Tibial nerve (tissue), 4 donors: ENCODE measurements around the gene SECTM1. TPM values are rescaled to one million over a fixed set of nuclear protein-coding genes. Genes with fewer than 3 reads are reported as not detected.

Experiments used
- DNase-seq, 2 donors: peaks; one replicate each; pipeline ENCODE4 v3.0.0-alpha.2; 2019; ENCODE audit warnings: low spot score in 2 of 2
- H3K27ac ChIP-seq, 4 donors: fragments of 200-600 bp; sonication (generic) in 3 of 4; one replicate each; pipeline ENCODE4 v1.5.1; 2017 to 2019; ENCODE audit warnings: mild to moderate bottlenecking in 1 of 4
- H3K27me3 ChIP-seq, 2 donors: fragments of 200-600 bp; sonication (generic) in 1 of 2; one replicate each; pipeline versions ENCODE4 v1.5.1 to v1.6.0; 2017 to 2019
- H3K36me3 ChIP-seq, 3 donors: fragments of 200-600 bp; sonication (generic); one replicate each; pipeline ENCODE4 v1.5.1; 2018 to 2019
- H3K4me1 ChIP-seq, 4 donors: fragments of 200-600 bp; sonication (generic) in 3 of 4; one replicate each; pipeline ENCODE4 v1.5.1; 2017 to 2019
- H3K4me3 ChIP-seq, 4 donors: fragments of 200-600 bp; sonication (generic) in 3 of 4; one replicate each; pipeline ENCODE4 v1.5.1; 2017 to 2019; ENCODE audit warnings: mild to moderate bottlenecking in 1 of 4, moderate library complexity in 1 of 4
- H3K9me3 ChIP-seq, 4 donors: fragments of 200-600 bp; sonication (generic) in 3 of 4; one replicate each; pipeline ENCODE4 v1.5.1; 2017 to 2019
- CTCF ChIP-seq, 5 experiments: fragments of 200-600 bp in 3 of 5; fragments of 450-650 bp in 2 of 5; sonication (generic) in 3 of 5; IDR thresholded peaks; one replicate each; pipeline ENCODE4 v1.5.1; 2016 to 2019; ENCODE audit warnings: antibody characterized with exemption in 5 of 5, mild to moderate bottlenecking in 3 of 5, moderate library complexity in 2 of 5
- EP300 ChIP-seq, 2 donors: sonication (generic); formaldehyde crosslinking; IDR thresholded peaks; one replicate each; pipeline ENCODE4 v1.6.1; 2017; ENCODE audit warnings: antibody characterized with exemption in 2 of 2, mild to moderate bottlenecking in 1 of 2
- POLR2A ChIP-seq, 2 donors: fragments of 450-650 bp; IDR thresholded peaks; one replicate each; pipeline ENCODE4 v1.6.1; 2017; ENCODE audit warnings: antibody characterized with exemption in 2 of 2, mild to moderate bottlenecking in 2 of 2, moderate library complexity in 2 of 2
- WGBS, 2 donors: methylation state at CpG; one replicate each; pipeline ENCODE4 v1.1.5; 2018; 5-methylcytosine and 5-hydroxymethylcytosine counted together
- total RNA-seq, 4 donors: library from RNA; depleted of rRNA; stranded (reverse); fragments of >200 nt; gene quantifications; one replicate each; pipeline ENCODE4 v1.1.0, GENCODE V29; 2016

Gene SECTM1
- total RNA-seq, 4 donors from 2014 or later: 6.9 to 12.6 (median 11.3) TPM

- peaks cover 0 to 38% (median 16%) of the 10 kb centered on the region in 4 donors for H3K4me1 ChIP-seq
- DNase-seq: no peak
- no peak for TF ChIP-seq POLR2A (IDR thresholded peaks at IDR 0.05)
- no peak overlapping the region for H3K27ac ChIP-seq
- 80 to 82% methylated on average over 9 of the region's 9 CpGs for WGBS, 2 donors
- H3K27me3 ChIP-seq: no peaks in the 10 kb centered on the region
- no peak overlapping the region for H3K4me3 ChIP-seq
- H3K36me3 ChIP-seq: peaks cover 0 to 21% (median 0%) of the 10 kb centered on the region in 3 donors
- no peaks in the 10 kb centered on the region for H3K9me3 ChIP-seq
Measured at GRCh38 chr17:82278308-82278707, 55.3 kb downstream of the SECTM1 start.

- peaks cover 0 to 21% (median 0%) of the 10 kb centered on the region in 3 donors for H3K36me3 ChIP-seq
- TF ChIP-seq EP300 (IDR thresholded peaks at IDR 0.05) (no peak), POLR2A (IDR thresholded peaks at IDR 0.05) (no peak), CTCF (IDR thresholded peaks at IDR 0.05) (no peak)
- DNase-seq: no peak
- H3K4me1 ChIP-seq: peaks cover 0 to 33% (median 12%) of the 10 kb centered on the region in 4 donors
- no peaks in the 10 kb centered on the region for H3K9me3 ChIP-seq
- H3K27me3 ChIP-seq: no peaks in the 10 kb centered on the region
- no peak overlapping the region for H3K4me3 ChIP-seq
- WGBS, 2 donors: 77 to 87% methylated on average over 12 of the region's 12 CpGs
- H3K27ac ChIP-seq: no peak overlapping the region
Measured at GRCh38 chr17:82277851-82278250, 55.7 kb downstream of the SECTM1 start.

GRCh38 chr17:82276938-82277337 lies 56.6 kb downstream of the SECTM1 start:
- 78 to 86% methylated on average over 5 of the region's 5 CpGs for WGBS, 2 donors
- Histone ChIP-seq H3K4me1 (peaks cover 0 to 32% (median 14%) of the 10 kb centered on the region in 4 donors), H3K27me3 (no peaks in the 10 kb centered on the region), H3K4me3 (no peak overlapping the region), H3K27ac (no peak overlapping the region), H3K9me3 (no peaks in the 10 kb centered on the region), H3K36me3 (peaks cover 0 to 22% (median 3%) of the 10 kb centered on the region in 3 donors)
- DNase-seq: no peak
- TF ChIP-seq EP300 (IDR thresholded peaks at IDR 0.05) (no peak), POLR2A (IDR thresholded peaks at IDR 0.05) (no peak), CTCF (IDR thresholded peaks at IDR 0.05) (no peak)

- DNase-seq: no peak
- WGBS, 2 donors: 93 to 95% methylated on average over 14 of the region's 14 CpGs
- TF ChIP-seq CTCF (IDR thresholded peaks at IDR 0.05): no peak
- no peak for TF ChIP-seq EP300 (IDR thresholded peaks at IDR 0.05)
- no peak for TF ChIP-seq POLR2A (IDR thresholded peaks at IDR 0.05)
- H3K27me3 ChIP-seq: no peaks in the 10 kb centered on the region
- peak overlapping the region in 1 of 4 donors; percentile 94 for H3K27ac ChIP-seq
- H3K4me1 ChIP-seq: peaks cover 0 to 39% (median 28%) of the 10 kb centered on the region in 4 donors
- no peak overlapping the region for H3K4me3 ChIP-seq
- peaks cover 0 to 38% (median 10%) of the 10 kb centered on the region in 3 donors for H3K36me3 ChIP-seq
- no peaks in the 10 kb centered on the region for H3K9me3 ChIP-seq
Measured at GRCh38 chr17:82275326-82275725, 58.2 kb downstream of the SECTM1 start.

- Histone ChIP-seq H3K9me3 (no peaks in the 10 kb centered on the region), H3K27ac (peak overlapping the region; percentile 94 to 100 (median 99)), H3K4me3 (peak overlapping the region; percentile 80 to 98 (median 88)), H3K4me1 (peaks cover 0 to 48% (median 32%) of the 10 kb centered on the region in 4 donors), H3K36me3 (peaks cover 0 to 38% (median 10%) of the 10 kb centered on the region in 3 donors), H3K27me3 (no peaks in the 10 kb centered on the region)
- TF ChIP-seq POLR2A (IDR thresholded peaks at IDR 0.05) (no peak), EP300 (IDR thresholded peaks at IDR 0.05) (no peak), CTCF (IDR thresholded peaks at IDR 0.05) (no peak)
- 69 to 70% methylated on average over 26 to 27 of the region's 27 CpGs for WGBS, 2 donors
- DNase-seq: no peak
Measured at GRCh38 chr17:82274134-82275020, 59.2 kb downstream of the SECTM1 start.
